ENCODE measurements around the gene AGPAT3. TPM values are rescaled to one million over a fixed set of nuclear protein-coding genes. Genes with fewer than 3 reads are reported as not detected.

Gene AGPAT3
- total and polyA plus RNA-seq, 10 of the 15 experiments (the other 5 are each of a cell fraction or from before 2014, with no cell fraction given): 1.2 to 110 (median 30.8) TPM

GRCh38 chr21:43938751-43939442 is 73.9 kb downstream of the AGPAT3 start (continued):
- TF ChIP-seq ZNF622 (IDR thresholded peaks at IDR 0.05): no peak
- TF ChIP-seq CBX3 (IDR thresholded peaks at IDR 0.05; ENCODE audit: borderline replicate concordance, low read depth): no peak
- no peak for TF ChIP-seq HSF1 (IDR thresholded peaks at IDR 0.05; ENCODE audit: low read depth, low read length)
- TF ChIP-seq TCF3 (IDR thresholded peaks at IDR 0.05; ENCODE audit: borderline replicate concordance, insufficient read depth, low read depth, low read length): peak; percentile 39; the same call in 1 of the 2 replicates
- no peak for TF ChIP-seq KDM1A (IDR thresholded peaks at IDR 0.05; ENCODE audit: borderline replicate concordance)
- no peak for TF ChIP-seq E4F1 (IDR thresholded peaks at IDR 0.05; ENCODE audit: borderline replicate concordance, partially characterized antibody)
- TF ChIP-seq EED (IDR thresholded peaks at IDR 0.05; ENCODE audit: low read depth): peak; percentile 50
- TF ChIP-seq ZNF592 (IDR thresholded peaks at IDR 0.05): peak; percentile 95
- TF ChIP-seq CREB1 (IDR thresholded peaks at IDR 0.05; ENCODE audit: low read depth): peak; percentile 58; the same call in 1 of the 2 replicates
- no peak for TF ChIP-seq FOS (IDR thresholded peaks at IDR 0.05; ENCODE audit: borderline replicate concordance, extremely low read depth, insufficient read length)
- TF ChIP-seq CUX1 (IDR thresholded peaks at IDR 0.05; ENCODE audit: insufficient replicate concordance, low read depth, low read length): peak; percentile 89
- TF ChIP-seq RB1 (IDR thresholded peaks at IDR 0.05; ENCODE audit: borderline replicate concordance): peak; percentile 77; the same call in 1 of the 2 replicates
- peak; percentile 91 to 97 for TF ChIP-seq BHLHE40 (IDR thresholded peaks at IDR 0.05; ENCODE audit: borderline replicate concordance in 1 of 2, low read depth in 2 of 2, low read length in 1 of 2)
- TF ChIP-seq NFYA (IDR thresholded peaks at IDR 0.05; ENCODE audit: borderline replicate concordance, low read depth, low read length): no peak; the same call in 1 of the 2 replicates
